Vagina (tissue), 2 donors: ENCODE data around the gene ZNF500. TPM values are rescaled to one million over a fixed set of nuclear protein-coding genes. Genes with fewer than 3 reads are reported as not detected.
"Not testable (repeated sequence)": the region's sequence is repeated elsewhere in the genome, so short reads cannot be mapped to it uniquely, and the experiment has no call there.

ENCODE experiments used
- DNase-seq, 2 donors: peaks; one replicate each; pipeline ENCODE4 v3.0.0-alpha.2; 2017; ENCODE audit errors: extremely low spot score in 2 of 2
- H3K27ac ChIP-seq: fragments of 200-600 bp; sonication (generic); one replicate; pipeline ENCODE4 v1.5.1; 2019
- H3K27me3 ChIP-seq: fragments of 200-600 bp; sonication (generic); one replicate; pipeline ENCODE4 v1.5.1; 2019
- H3K36me3 ChIP-seq, 2 donors: fragments of 200-600 bp; sonication (generic); one replicate each; pipeline ENCODE4 v1.5.1; 2017 to 2019
- H3K4me1 ChIP-seq: fragments of 200-600 bp; sonication (generic); one replicate; pipeline ENCODE4 v1.5.1; 2019
- H3K4me3 ChIP-seq, 2 donors: fragments of 200-600 bp; sonication (generic); 1 replicate in 1 of 2; 2 replicates in 1 of 2; pipeline ENCODE4 v1.5.1; 2016 to 2019
- H3K9me3 ChIP-seq: fragments of 200-600 bp; sonication (generic); one replicate; pipeline ENCODE4 v1.5.1; 2019
- POLR2A ChIP-seq, 2 donors: fragments of 450-650 bp; IDR thresholded peaks; one replicate each; pipeline ENCODE4 v1.6.1; 2017; ENCODE audit warnings: antibody characterized with exemption in 2 of 2, mild to moderate bottlenecking in 2 of 2, moderate library complexity in 2 of 2
- POLR2AphosphoS5 ChIP-seq, 2 donors: sonication (generic); formaldehyde crosslinking; IDR thresholded peaks; one replicate each; pipeline ENCODE4 v1.9.0; 2017; ENCODE audit warnings: antibody characterized with exemption in 2 of 2, mild to moderate bottlenecking in 2 of 2, low read depth in 1 of 2; ENCODE audit not compliant: insufficient read depth in 1 of 2
- intact Hi-C: fragments of 100-400 bp; cut with DNase I; formaldehyde crosslinking; loops from one replicate; pipeline ENCODE4 v1.15.1; 2023
- total RNA-seq: library from RNA; depleted of rRNA; stranded (reverse); fragments of >200 nt; gene quantifications from one replicate; pipeline ENCODE4 v1.2.3, GENCODE V29; 2016
- TF ChIP-seq, protein P1 (sequence below), 3 experiments: fragments of 450-650 bp in 2 of 3; fragments of 200-600 bp in 1 of 3; sonication (generic) in 1 of 3; IDR thresholded peaks; one replicate each; pipeline ENCODE4 v1.5.1; 2017 to 2019; ENCODE audit warnings: antibody characterized with exemption in 3 of 3, mild to moderate bottlenecking in 2 of 3, moderate library complexity in 2 of 3

Gene ZNF500
- total RNA-seq, 1 donor from 2014 or later: 11.0 TPM

- TF ChIP-seq, protein P1, sequence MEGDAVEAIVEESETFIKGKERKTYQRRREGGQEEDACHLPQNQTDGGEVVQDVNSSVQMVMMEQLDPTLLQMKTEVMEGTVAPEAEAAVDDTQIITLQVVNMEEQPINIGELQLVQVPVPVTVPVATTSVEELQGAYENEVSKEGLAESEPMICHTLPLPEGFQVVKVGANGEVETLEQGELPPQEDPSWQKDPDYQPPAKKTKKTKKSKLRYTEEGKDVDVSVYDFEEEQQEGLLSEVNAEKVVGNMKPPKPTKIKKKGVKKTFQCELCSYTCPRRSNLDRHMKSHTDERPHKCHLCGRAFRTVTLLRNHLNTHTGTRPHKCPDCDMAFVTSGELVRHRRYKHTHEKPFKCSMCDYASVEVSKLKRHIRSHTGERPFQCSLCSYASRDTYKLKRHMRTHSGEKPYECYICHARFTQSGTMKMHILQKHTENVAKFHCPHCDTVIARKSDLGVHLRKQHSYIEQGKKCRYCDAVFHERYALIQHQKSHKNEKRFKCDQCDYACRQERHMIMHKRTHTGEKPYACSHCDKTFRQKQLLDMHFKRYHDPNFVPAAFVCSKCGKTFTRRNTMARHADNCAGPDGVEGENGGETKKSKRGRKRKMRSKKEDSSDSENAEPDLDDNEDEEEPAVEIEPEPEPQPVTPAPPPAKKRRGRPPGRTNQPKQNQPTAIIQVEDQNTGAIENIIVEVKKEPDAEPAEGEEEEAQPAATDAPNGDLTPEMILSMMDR (IDR thresholded peaks at IDR 0.05): no peak
- no peak for TF ChIP-seq POLR2AphosphoS5 (IDR thresholded peaks at IDR 0.05; ENCODE audit: insufficient read depth in 1 of 2, low read depth in 1 of 2)
- no peak for TF ChIP-seq POLR2A (IDR thresholded peaks at IDR 0.05)
- intact Hi-C loops: no loop called here
- no peaks in the 10 kb centered on the region for H3K27me3 ChIP-seq
- no peak overlapping the region for H3K4me3 ChIP-seq
- no peak for DNase-seq
- H3K9me3 ChIP-seq: no peaks in the 10 kb centered on the region
- no peak overlapping the region for H3K27ac ChIP-seq
- H3K36me3 ChIP-seq: no peaks in the 10 kb centered on the region
- no peaks in the 10 kb centered on the region for H3K4me1 ChIP-seq
Observed at GRCh38 chr16:4787068-4787467, 20.1 kb upstream of the ZNF500 start.

GRCh38 chr16:4785758-4786433 is 18.9 kb upstream of the ZNF500 start:
- DNase-seq: no peak
- Histone ChIP-seq H3K27me3 (no peaks in the 10 kb centered on the region), H3K27ac (no peak overlapping the region), H3K4me3 (no peak overlapping the region), H3K4me1 (no peaks in the 10 kb centered on the region), H3K36me3 (no peaks in the 10 kb centered on the region), H3K9me3 (no peaks in the 10 kb centered on the region)
- TF ChIP-seq, protein P1 (IDR thresholded peaks at IDR 0.05): no peak
- TF ChIP-seq POLR2A (IDR thresholded peaks at IDR 0.05) (no peak), POLR2AphosphoS5 (IDR thresholded peaks at IDR 0.05; ENCODE audit: insufficient read depth in 1 of 2, low read depth in 1 of 2) (no peak)
- intact Hi-C loops: no loop called here

DNA sequence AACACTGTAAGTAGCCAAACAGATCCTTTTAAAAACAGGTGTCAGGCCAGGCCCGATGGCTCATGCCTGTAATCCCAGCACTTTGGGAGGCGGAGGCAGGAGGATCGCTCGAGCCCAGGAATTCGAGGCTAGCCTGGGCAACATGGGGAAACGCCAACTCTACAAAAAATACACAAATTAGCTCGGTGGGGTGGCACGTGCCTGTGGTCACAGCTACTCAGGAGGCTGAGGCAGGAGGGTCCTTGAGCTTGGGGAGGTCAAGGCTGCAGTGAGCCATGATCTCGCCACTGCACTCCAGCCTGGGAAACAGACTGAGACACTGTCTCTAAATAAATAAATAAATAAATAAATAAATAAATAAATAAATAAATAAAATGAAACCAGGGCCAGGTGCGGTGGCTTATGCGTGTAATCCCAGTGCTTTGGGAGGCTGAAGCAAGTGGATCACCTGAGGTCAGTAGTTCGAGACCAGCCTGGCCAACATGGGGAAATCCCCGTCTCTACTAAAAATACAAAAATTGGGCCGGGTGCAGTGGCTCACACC is 17.6 kb upstream of the ZNF500 start:
- H3K27ac ChIP-seq, H3K9me3 ChIP-seq, intact Hi-C loops, H3K4me1 ChIP-seq, H3K4me3 ChIP-seq, H3K27me3 ChIP-seq, DNase-seq, H3K36me3 ChIP-seq: not testable (repeated sequence)

GRCh38 chr16:4783951-4784336 is 17.0 kb upstream of the ZNF500 start:
- no peaks in the 10 kb centered on the region for H3K9me3 ChIP-seq
- no peaks in the 10 kb centered on the region for H3K4me1 ChIP-seq
- no peaks in the 10 kb centered on the region for H3K36me3 ChIP-seq
- H3K27ac ChIP-seq: no peak overlapping the region
- TF ChIP-seq, protein P1 (IDR thresholded peaks at IDR 0.05): no peak
- TF ChIP-seq POLR2A (IDR thresholded peaks at IDR 0.05): no peak
- TF ChIP-seq POLR2AphosphoS5 (IDR thresholded peaks at IDR 0.05; ENCODE audit: insufficient read depth in 1 of 2, low read depth in 1 of 2): no peak
- H3K4me3 ChIP-seq: no peak overlapping the region
- H3K27me3 ChIP-seq: no peaks in the 10 kb centered on the region
- DNase-seq: no peak
- intact Hi-C loops: no loop called here

DNA sequence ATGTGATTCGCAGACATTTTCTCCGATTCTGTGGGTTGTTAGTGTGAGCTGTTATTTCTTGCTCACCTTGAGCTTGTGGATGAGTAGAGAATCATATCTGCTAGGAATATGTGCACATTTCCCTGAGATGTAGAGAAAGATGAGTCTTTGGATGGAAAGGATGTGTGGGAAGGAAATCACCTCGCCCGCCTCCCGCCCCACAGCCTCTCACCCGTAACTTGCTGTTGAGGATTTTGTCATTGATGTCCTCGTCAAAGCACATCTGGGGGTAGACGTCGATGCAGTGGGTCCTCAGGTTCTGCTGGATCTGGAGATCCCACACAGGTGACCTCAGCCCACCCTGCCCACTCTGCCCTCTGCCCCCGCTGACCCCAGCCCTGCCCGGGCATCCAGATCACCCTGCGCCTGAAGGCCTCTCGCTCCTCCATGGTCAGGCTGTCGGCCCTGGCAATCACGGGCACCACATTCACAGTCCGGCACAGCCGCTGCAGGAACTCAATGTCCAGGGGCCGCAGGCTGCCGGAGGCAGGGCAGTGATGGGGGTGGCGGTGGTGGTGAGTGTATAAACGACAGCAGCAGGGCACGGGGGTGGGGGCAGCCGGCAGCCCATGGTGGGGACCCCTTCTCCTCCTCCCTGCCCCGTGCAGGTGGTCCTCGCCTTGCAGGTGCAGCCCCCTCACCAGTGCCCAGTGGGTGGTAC is 16.4 kb upstream of the ZNF500 start:
- no peak for TF ChIP-seq POLR2AphosphoS5 (IDR thresholded peaks at IDR 0.05; ENCODE audit: insufficient read depth in 1 of 2, low read depth in 1 of 2)
- no peak for TF ChIP-seq POLR2A (IDR thresholded peaks at IDR 0.05)
- TF ChIP-seq, protein P1 (IDR thresholded peaks at IDR 0.05): no peak
- Histone ChIP-seq H3K27ac (no peak overlapping the region), H3K4me1 (no peaks in the 10 kb centered on the region), H3K4me3 (no peak overlapping the region), H3K9me3 (no peaks in the 10 kb centered on the region), H3K27me3 (no peaks in the 10 kb centered on the region), H3K36me3 (no peaks in the 10 kb centered on the region)
- DNase-seq: no peak
- intact Hi-C loops: no loop called here
